ENCODE measurements around the gene TBL1XR1.
A peak's percentile ranks its signal among the peaks of the same experiment; 100 is the strongest.

Gene TBL1XR1

DNA sequence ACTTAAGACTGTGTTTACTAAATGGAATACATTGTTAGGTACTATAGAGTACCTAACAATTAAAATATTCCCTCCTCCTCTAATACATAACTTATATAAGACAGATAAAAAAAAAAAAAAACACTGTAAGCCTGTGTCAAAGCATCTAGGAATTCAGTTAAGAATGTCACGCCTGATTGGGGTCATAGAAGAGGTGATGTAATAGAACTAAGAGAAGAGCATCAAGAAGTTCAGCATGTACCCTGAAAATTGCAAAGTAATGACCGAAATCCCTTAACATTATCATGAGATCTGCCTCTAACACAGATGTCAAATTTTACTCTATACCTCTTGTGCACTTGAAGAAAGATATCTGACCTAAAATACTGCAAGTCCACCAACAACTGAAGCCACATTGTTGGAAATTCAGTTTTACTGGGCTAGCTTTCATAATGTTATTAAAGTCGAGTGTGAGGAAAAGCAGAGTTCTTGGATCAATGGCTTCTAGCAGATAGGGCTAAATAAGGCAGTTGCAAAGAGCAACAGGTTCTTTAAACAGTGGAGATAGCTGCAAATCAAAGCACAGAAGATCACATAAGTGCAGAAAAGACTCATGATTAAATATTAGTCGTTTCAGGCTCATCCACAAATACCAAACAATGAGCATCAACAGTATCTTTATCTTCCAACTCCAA lies 75.0 kb downstream of the TBL1XR1 start:
- no peak overlapping the region for H3K4me3 ChIP-seq (ENCODE audit: low read depth, low read length)
- DNase-seq (ENCODE audit: low read depth): peak; percentile 56
- TF ChIP-seq, protein P1, sequence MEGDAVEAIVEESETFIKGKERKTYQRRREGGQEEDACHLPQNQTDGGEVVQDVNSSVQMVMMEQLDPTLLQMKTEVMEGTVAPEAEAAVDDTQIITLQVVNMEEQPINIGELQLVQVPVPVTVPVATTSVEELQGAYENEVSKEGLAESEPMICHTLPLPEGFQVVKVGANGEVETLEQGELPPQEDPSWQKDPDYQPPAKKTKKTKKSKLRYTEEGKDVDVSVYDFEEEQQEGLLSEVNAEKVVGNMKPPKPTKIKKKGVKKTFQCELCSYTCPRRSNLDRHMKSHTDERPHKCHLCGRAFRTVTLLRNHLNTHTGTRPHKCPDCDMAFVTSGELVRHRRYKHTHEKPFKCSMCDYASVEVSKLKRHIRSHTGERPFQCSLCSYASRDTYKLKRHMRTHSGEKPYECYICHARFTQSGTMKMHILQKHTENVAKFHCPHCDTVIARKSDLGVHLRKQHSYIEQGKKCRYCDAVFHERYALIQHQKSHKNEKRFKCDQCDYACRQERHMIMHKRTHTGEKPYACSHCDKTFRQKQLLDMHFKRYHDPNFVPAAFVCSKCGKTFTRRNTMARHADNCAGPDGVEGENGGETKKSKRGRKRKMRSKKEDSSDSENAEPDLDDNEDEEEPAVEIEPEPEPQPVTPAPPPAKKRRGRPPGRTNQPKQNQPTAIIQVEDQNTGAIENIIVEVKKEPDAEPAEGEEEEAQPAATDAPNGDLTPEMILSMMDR (conservative IDR thresholded peaks at IDR 0.05; ENCODE audit: low read depth, low read length): no peak

DNA sequence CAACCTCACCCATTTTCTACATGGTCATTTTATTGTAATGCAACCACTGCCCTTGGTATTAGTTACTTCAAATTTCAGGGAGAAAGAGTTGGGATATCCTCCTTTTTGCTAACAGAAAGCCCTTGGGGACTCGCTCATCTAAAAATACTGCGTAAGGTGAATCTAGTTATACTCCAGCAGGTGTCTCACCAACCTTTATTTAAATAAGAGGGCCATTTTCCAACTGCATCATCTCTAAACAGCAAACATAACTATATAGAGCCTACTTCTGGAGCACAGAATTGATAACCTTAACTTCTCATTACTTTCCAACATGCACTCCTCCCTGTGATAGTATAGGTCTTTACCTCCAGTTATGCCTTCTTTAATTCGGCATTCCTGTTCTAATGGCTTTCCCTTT lies 77.5 kb downstream of the TBL1XR1 start:
- no peak for DNase-seq (ENCODE audit: low read depth)
- H3K4me3 ChIP-seq (ENCODE audit: low read depth, low read length): no peak overlapping the region
- TF ChIP-seq, protein P1 (conservative IDR thresholded peaks at IDR 0.05; ENCODE audit: low read depth, low read length): no peak

DNA sequence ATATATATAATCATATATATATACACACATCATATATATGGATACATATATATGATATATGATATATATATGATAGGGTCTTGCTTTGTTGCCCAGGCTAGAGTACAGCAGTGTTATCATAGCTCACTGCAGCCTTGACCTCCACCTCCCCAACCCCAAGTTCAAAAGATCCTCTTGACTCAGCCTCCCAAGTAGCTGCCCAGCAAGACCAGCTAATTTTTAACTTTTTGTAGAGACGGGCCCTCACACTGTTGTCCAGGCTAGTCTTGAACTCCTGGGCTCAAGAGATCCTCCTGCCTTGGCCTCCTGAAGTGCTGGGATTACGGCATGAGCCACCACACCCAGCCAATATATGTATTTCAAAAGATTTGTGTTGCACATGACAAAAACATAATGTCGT lies 83.0 kb downstream of the TBL1XR1 start:
- H3K4me3 ChIP-seq (ENCODE audit: low read depth, low read length): no peak overlapping the region
- TF ChIP-seq, protein P1 (conservative IDR thresholded peaks at IDR 0.05; ENCODE audit: low read depth, low read length): no peak
- DNase-seq (ENCODE audit: low read depth): no peak

DNA sequence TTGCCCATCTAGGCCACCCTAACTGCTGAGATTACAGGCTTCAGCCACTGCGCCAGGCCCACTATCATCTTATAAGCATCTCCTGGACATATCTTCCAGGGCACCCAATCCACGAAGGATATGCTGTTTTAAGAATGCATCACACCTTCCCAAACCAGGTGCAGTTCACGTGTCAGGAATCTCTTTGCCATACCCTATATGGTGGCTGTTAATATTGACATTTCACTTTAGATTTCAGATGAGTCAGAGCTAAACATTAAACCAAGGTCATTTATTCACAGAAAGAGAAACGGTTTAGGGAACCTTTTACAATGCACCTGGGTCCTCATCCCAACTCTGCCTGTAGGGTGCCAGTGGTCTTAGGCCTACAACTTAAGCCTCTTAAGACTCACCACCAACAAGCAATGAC lies 85.7 kb downstream of the TBL1XR1 start:
- TF ChIP-seq, protein P1 (conservative IDR thresholded peaks at IDR 0.05; ENCODE audit: low read depth, low read length): no peak
- no peak overlapping the region for H3K4me3 ChIP-seq (ENCODE audit: low read depth, low read length)
- no peak for DNase-seq (ENCODE audit: low read depth)

DNA sequence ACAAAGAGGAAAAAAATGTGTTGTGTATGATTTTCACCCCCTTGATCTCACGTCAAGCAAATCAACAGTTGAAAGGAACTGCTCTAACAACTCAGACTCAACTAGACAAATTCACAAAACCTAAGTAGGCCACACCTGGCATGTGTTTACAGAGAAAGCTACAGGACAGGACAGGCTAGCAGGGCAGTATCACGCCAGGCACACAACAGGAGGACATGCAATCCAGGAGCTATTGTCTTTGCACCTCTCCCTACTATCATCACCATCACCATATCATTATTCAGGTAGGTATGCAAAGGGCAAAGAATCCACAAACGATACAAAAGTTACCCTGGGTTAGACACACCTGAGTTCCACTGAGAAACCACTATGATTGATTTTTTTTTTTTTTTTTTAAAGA lies 86.4 kb downstream of the TBL1XR1 start:
- TF ChIP-seq, protein P1 (conservative IDR thresholded peaks at IDR 0.05; ENCODE audit: low read depth, low read length): no peak
- no peak overlapping the region for H3K4me3 ChIP-seq (ENCODE audit: low read depth, low read length)
- no peak for DNase-seq (ENCODE audit: low read depth)

DNA sequence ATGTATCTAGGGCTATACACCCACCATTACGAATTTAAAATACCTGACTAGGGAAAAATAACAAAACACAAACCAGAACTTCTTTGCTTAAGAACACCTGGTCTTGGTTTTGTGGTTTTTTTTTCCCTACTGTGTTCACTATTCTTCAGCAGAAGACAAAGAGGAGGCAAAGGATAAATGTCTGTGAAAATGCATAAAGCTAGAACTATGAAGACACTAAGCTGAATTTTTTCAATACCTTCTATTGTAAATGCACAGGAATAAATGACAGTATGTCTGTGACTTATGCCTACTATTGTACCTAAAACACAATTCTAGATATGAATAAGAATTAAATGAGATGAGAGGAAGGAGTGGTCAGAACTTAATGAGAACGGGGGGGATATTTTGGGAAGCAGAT lies 86.9 kb downstream of the TBL1XR1 start:
- no peak overlapping the region for H3K4me3 ChIP-seq (ENCODE audit: low read depth, low read length)
- DNase-seq (ENCODE audit: low read depth): no peak
- TF ChIP-seq, protein P1 (conservative IDR thresholded peaks at IDR 0.05; ENCODE audit: low read depth, low read length): no peak

DNA sequence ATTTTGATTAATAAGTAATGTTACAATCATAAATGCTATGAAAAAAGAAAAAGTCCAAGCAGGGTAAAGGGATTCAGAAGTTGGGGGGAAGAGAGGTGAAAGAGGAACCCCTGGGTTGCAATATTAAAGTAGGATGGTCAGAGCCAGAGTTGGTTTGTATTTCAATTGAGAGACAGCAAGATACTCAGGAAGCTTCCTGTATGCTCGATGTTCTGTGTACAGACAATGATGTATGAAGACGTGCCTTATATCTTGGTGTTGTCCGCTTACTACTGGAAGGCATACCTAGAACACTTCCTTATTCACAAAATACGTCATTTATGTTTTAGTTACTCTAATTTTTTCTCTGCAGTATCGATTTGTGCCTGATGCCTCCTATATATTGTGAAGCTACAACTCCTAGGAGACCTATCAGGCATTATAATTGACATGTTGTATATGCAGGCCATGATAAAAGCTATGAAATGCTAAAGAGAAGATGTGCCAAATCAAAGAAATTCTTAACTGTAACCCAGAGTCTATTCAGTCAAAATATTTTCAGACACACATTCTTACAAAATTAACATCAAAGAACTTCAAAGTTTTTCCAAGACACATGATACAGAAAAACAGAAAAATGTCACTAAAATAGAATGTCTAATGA lies 87.5 kb downstream of the TBL1XR1 start:
- no peak for DNase-seq (ENCODE audit: low read depth)
- no peak overlapping the region for H3K4me3 ChIP-seq (ENCODE audit: low read depth, low read length)
- TF ChIP-seq, protein P1 (conservative IDR thresholded peaks at IDR 0.05; ENCODE audit: low read depth, low read length): no peak
